SU-DHL-6 (cell line): ENCODE measurements around the gene EIF2B5.

Experiments used
- H2AFZ ChIP-seq: fragments of 200-600 bp; sonication (generic); 2 replicates; pipeline ENCODE4 v1.6.1; 2014; ENCODE audit warnings: low read depth, mild to moderate bottlenecking, moderate library complexity, mixed read lengths, antibody characterized with exemption, low read length; ENCODE audit not compliant: severe bottlenecking
- H3F3A ChIP-seq: fragments of 200-600 bp; shearing (Covaris generic); 2 replicates; pipeline ENCODE4 v1.6.0; 2016; ENCODE audit warnings: antibody characterized with exemption, mild to moderate bottlenecking; ENCODE audit not compliant: insufficient read depth
- H3K27ac ChIP-seq: fragments of 200-600 bp; sonication (generic); 2 replicates; pipeline ENCODE4 v1.5.1; 2016; ENCODE audit warnings: low read depth, mild to moderate bottlenecking, low read length, moderate library complexity, mixed read lengths
- H3K27me3 ChIP-seq: fragments of 200-600 bp; sonication (generic), shearing (Covaris generic); 2 replicates; pipeline ENCODE4 v1.6.0; 2014; ENCODE audit warnings: mild to moderate bottlenecking, low read length
- H3K36me3 ChIP-seq: fragments of 200-600 bp; sonication (generic); 2 replicates; pipeline ENCODE4 v1.6.1; 2014; ENCODE audit warnings: mild to moderate bottlenecking, low read length, mixed read lengths
- H3K4me2 ChIP-seq: fragments of 300-600, 200-600 bp; shearing (Covaris generic), sonication (generic); 2 replicates; pipeline ENCODE4 v1.6.0; 2014; ENCODE audit warnings: low read length, low read depth, mild to moderate bottlenecking; ENCODE audit not compliant: poor library complexity, severe bottlenecking
- H3K4me3 ChIP-seq: fragments of 200-600 bp; sonication (generic); 2 replicates; pipeline ENCODE4 v1.5.1; 2014; ENCODE audit warnings: antibody characterized with exemption, low read length, mild to moderate bottlenecking, mixed read lengths; ENCODE audit not compliant: insufficient read depth, poor library complexity, severe bottlenecking
- H3K79me2 ChIP-seq: fragments of 200-600 bp; sonication (generic); 2 replicates; pipeline ENCODE4 v1.6.1; 2014; ENCODE audit warnings: mild to moderate bottlenecking, low read length, moderate library complexity; ENCODE audit not compliant: insufficient read depth
- H3K9ac ChIP-seq: fragments of 200-600 bp; sonication (generic); 2 replicates; pipeline ENCODE4 v1.7.0; 2014; ENCODE audit warnings: mild to moderate bottlenecking, low read length
- H3K9me2 ChIP-seq: fragments of 200-600 bp; sonication (generic); replicated peaks from 2 replicates; pipeline ENCODE4 v1.6.1; 2014; ENCODE audit warnings: low read length; ENCODE audit not compliant: insufficient read depth
- H3K9me3 ChIP-seq: fragments of 200-600 bp; sonication (generic); 2 replicates; pipeline ENCODE4 v1.6.1; 2014; ENCODE audit warnings: low read length, mixed read lengths; ENCODE audit not compliant: insufficient read depth
- H4K20me1 ChIP-seq: fragments of 200-600 bp; sonication (generic); 2 replicates; pipeline ENCODE4 v1.6.1; 2014; ENCODE audit warnings: low read depth, mild to moderate bottlenecking, antibody characterized with exemption, low read length, moderate library complexity, mixed read lengths
- CTCF ChIP-seq: fragments of 200-600 bp; sonication (generic); IDR thresholded peaks from one replicate; pipeline ENCODE4 v1.5.1; 2017; ENCODE audit warnings: antibody characterized with exemption, mild to moderate bottlenecking, low read length, moderate library complexity; ENCODE audit not compliant: insufficient read depth, poor library complexity, severe bottlenecking
- EZH2phosphoT487 ChIP-seq: fragments of 200-600 bp; sonication (generic), shearing (Covaris generic); conservative IDR thresholded peaks from 2 replicates; pipeline ENCODE4 v1.6.1; 2018; ENCODE audit warnings: mild to moderate bottlenecking, antibody characterized with exemption, low read length, moderate library complexity, mixed read lengths

EIF2B5 gene

GRCh38 chr3:184096811-184097383 is 38.3 kb upstream of the EIF2B5 start, which contains the start of gene HTR3E:
Gene HTR3E (plus strand): TSS chr3:184097064. CDS start chr3:184097530, 466 bp downstream.
- Histone ChIP-seq H3K79me2 (no peaks in the 10 kb centered on the region), H3K4me2 (no peak within 1 kb of the TSS), H4K20me1 (no peaks in the 10 kb centered on the region), H3K27ac (no peak within 1 kb of the TSS), H2AFZ (no peak within 1 kb of the TSS), H3K36me3 (no peaks in the 10 kb centered on the region), H3K9me2 (no peaks in the 10 kb centered on the region), H3K9ac (no peak within 1 kb of the TSS), H3K27me3 (no peaks in the 10 kb centered on the region), H3K9me3 (no peaks in the 10 kb centered on the region), H3K4me3 (no peak within 1 kb of the TSS), H3F3A (no peaks in the 10 kb centered on the region)
- TF ChIP-seq CTCF, result no peak
- TF ChIP-seq EZH2phosphoT487, result no peak

DNA sequence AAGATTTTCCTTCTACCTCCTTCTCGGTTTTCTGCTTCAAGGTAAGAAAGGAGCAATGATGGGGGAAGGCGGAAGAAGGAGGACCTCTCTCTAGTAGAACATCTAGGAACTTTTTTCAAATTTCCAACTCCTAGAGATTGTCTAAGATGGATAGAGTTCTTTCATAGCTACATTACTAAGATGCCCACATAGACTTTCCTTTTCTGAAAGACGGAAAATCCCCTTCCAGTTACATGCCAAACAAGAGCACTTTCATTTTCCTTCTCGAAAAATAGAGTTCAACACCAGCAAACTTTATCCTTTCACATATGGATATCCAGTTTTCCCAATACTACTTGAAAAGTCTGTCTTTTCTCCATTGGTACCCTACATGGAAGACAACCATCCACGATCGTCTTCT is 37.6 kb upstream of the EIF2B5 start:
- H3K9me3 ChIP-seq, result no peaks in the 10 kb centered on the region
- H3K36me3 ChIP-seq, result no peaks in the 10 kb centered on the region
- TF ChIP-seq CTCF (no peak), EZH2phosphoT487 (no peak)
- H3K27ac ChIP-seq, result no peak overlapping the region
- H3K4me3 ChIP-seq, result no peak overlapping the region
- no peak overlapping the region for H3K9ac ChIP-seq
- no peaks in the 10 kb centered on the region for H3K79me2 ChIP-seq
- no peak overlapping the region for H2AFZ ChIP-seq
- H3K9me2 ChIP-seq, result no peaks in the 10 kb centered on the region
- no peaks in the 10 kb centered on the region for H4K20me1 ChIP-seq
- no peaks in the 10 kb centered on the region for H3F3A ChIP-seq
- H3K27me3 ChIP-seq, result no peaks in the 10 kb centered on the region
- no peak overlapping the region for H3K4me2 ChIP-seq

- H3K4me3 ChIP-seq, result no peak overlapping the region
- H3K9ac ChIP-seq, result no peak overlapping the region
- no peaks in the 10 kb centered on the region for H3K36me3 ChIP-seq
- no peaks in the 10 kb centered on the region for H3K9me2 ChIP-seq
- H3K4me2 ChIP-seq, result no peak overlapping the region
- no peak overlapping the region for H3K27ac ChIP-seq
- TF ChIP-seq CTCF (no peak), EZH2phosphoT487 (no peak)
- H3K9me3 ChIP-seq, result no peaks in the 10 kb centered on the region
- H4K20me1 ChIP-seq, result no peaks in the 10 kb centered on the region
- no peaks in the 10 kb centered on the region for H3K27me3 ChIP-seq
- H2AFZ ChIP-seq, result no peak overlapping the region
- H3F3A ChIP-seq, result no peaks in the 10 kb centered on the region
- H3K79me2 ChIP-seq, result no peaks in the 10 kb centered on the region
Measured at GRCh38 chr3:184099806-184100686, 35.1 kb upstream of the EIF2B5 start.
